HepG2 (cell line): ENCODE data around the gene GRIA3. TPM values are rescaled to one million over a fixed set of nuclear protein-coding genes. Genes with fewer than 3 reads are reported as not detected.

Experiments used
- ATAC-seq: fragments of 200-7000 bp; cut with Tn5 transposase; 3 replicates; pipeline ENCODE4 v1.9.1; 2020; ENCODE audit warnings: mild to moderate bottlenecking, moderate library complexity
- BruUV-seq: library from RNA; stranded (reverse); fragments of 400-500 nt; replicated peaks from 2 replicates; lab custom pipeline; 2021; lab: Mats Ljungman, UMichigan
- CTCF ChIA-PET: fragments of 300-600 bp; formaldehyde crosslinking; extraction: SDS; loops from one replicate; lab custom pipeline; 2021; ENCODE audit warnings: low total read pairs, inconsistent platforms, low intra/inter-chr PET ratio; lab: Yijun Ruan, JAX
- POLR2A ChIA-PET: fragments of 350-600 bp; sonication (Branson Sonifier 250); formaldehyde crosslinking; loops from one replicate; lab custom pipeline; 2020; ENCODE audit warnings: antibody characterized with exemption, inconsistent platforms; lab: Yijun Ruan, JAX
- DNase-seq: peaks from one replicate; pipeline ENCODE4 v3.0.0-alpha.2; 2015; ENCODE audit warnings: low spot score
- FAIRE-seq: peaks from 3 replicates; lab custom pipeline; 2011; peaks lifted over from hg19 to GRCh38; lab: Jason Lieb, UNC
- H2AFZ ChIP-seq: one replicate; pipeline ENCODE4 v1.6.1; 2011; ENCODE audit warnings: low read length, inconsistent platforms
- H3K27ac ChIP-seq: fragments of 300-600 bp; 3 replicates; pipeline ENCODE4 v1.8.0; 2011; ENCODE audit warnings: mixed run types, mild to moderate bottlenecking, mixed read lengths, low read length, inconsistent platforms; ENCODE audit not compliant: insufficient read depth; ENCODE audit errors: extremely low read length
- H3K27me3 ChIP-seq, 2 experiments: fragments of 200-600 bp in 1 of 2; 2 replicates in 1 of 2; 3 replicates in 1 of 2; pipeline versions ENCODE4 v1.6.0 to v1.8.0; 2011; ENCODE audit warnings: low read length in 2 of 2, mild to moderate bottlenecking in 2 of 2, moderate library complexity in 2 of 2, inconsistent platforms in 1 of 2; ENCODE audit not compliant: insufficient read depth in 2 of 2, control insufficient read depth in 1 of 2
- H3K36me3 ChIP-seq, 2 experiments: fragments of 200-600 bp in 1 of 2; replicated peaks in 1 of 2; 2 replicates in 1 of 2; 3 replicates in 1 of 2; pipeline versions ENCODE4 v1.5.1 to v1.8.0; 2011; ENCODE audit warnings: low read length in 2 of 2, inconsistent platforms in 1 of 2; ENCODE audit not compliant: insufficient read depth in 2 of 2, control insufficient read depth in 1 of 2
- H3K4me1 ChIP-seq: 2 replicates; pipeline ENCODE4 v1.5.1; 2012; ENCODE audit warnings: low read length, inconsistent platforms; ENCODE audit not compliant: insufficient read depth
- H3K4me2 ChIP-seq: 2 replicates; pipeline ENCODE4 v1.6.0; 2011; ENCODE audit warnings: low read depth, low read length, inconsistent platforms
- H3K4me3 ChIP-seq, 3 experiments: fragments of 200-600 bp in 1 of 3; sonication (generic), shearing (Covaris generic) in 1 of 3; replicated peaks in 1 of 3; 2 replicates each; pipeline ENCODE4 v1.5.1; 2011 to 2016; ENCODE audit warnings: low read length in 3 of 3, inconsistent platforms in 2 of 3, low read depth in 2 of 3, mild to moderate bottlenecking in 2 of 3, control low read depth in 1 of 3, mixed read lengths in 1 of 3; ENCODE audit not compliant: insufficient read depth in 1 of 3
- H3K79me2 ChIP-seq: one replicate; pipeline ENCODE4 v1.6.1; 2011; ENCODE audit warnings: low read length, inconsistent platforms; ENCODE audit not compliant: insufficient read depth
- H3K9ac ChIP-seq: 2 replicates; pipeline ENCODE4 v1.6.0; 2011; ENCODE audit warnings: mild to moderate bottlenecking, low read depth, low read length, inconsistent platforms; ENCODE audit not compliant: insufficient read depth
- H3K9me3 ChIP-seq: 2 replicates; pipeline ENCODE4 v1.5.1; 2012; ENCODE audit warnings: mild to moderate bottlenecking, low read length
- H4K20me1 ChIP-seq: 2 replicates; pipeline ENCODE4 v1.6.0; 2011; ENCODE audit warnings: inconsistent platforms, mild to moderate bottlenecking, low read length, moderate library complexity; ENCODE audit not compliant: insufficient read depth
- ARNT ChIP-seq: fragments of 450-650 bp; IDR thresholded peaks from 2 replicates; pipeline ENCODE4 v1.6.1; 2017
- ASH2L ChIP-seq: fragments of 300-600, 200-600 bp; sonication (generic); IDR thresholded peaks from 2 replicates; pipeline ENCODE4 v1.7.0; 2017; ENCODE audit warnings: low read depth, mild to moderate bottlenecking, moderate library complexity, mixed read lengths, low read length; ENCODE audit not compliant: insufficient read length
- ATF5 ChIP-seq: sonication (generic); formaldehyde crosslinking; IDR thresholded peaks from 2 replicates; pipeline ENCODE4 v1.4.0; 2020; ENCODE audit warnings: mild to moderate bottlenecking, low read depth, missing genetic modification reagents
- DPF2 ChIP-seq: sonication (generic); formaldehyde crosslinking; IDR thresholded peaks from 2 replicates; pipeline ENCODE4 v1.4.0; 2020; ENCODE audit warnings: mild to moderate bottlenecking, low read depth, missing genetic modification reagents, borderline replicate concordance
- HNRNPUL1 ChIP-seq: fragments of 200-400 bp; formaldehyde crosslinking; IDR thresholded peaks from 2 replicates; pipeline ENCODE4 v1.6.1; 2017; ENCODE audit warnings: low read depth, mild to moderate bottlenecking, low read length, moderate library complexity
- NFE2 ChIP-seq: sonication (generic); formaldehyde crosslinking; IDR thresholded peaks from 2 replicates; pipeline ENCODE4 v1.4.0; 2020; ENCODE audit warnings: missing genetic modification reagents
- SMAD9 ChIP-seq: sonication (generic); formaldehyde crosslinking; IDR thresholded peaks from 2 replicates; pipeline ENCODE4 v1.5.1; 2020; ENCODE audit warnings: mild to moderate bottlenecking, missing genetic modification reagents
- ZBTB49 ChIP-seq: sonication (generic); formaldehyde crosslinking; IDR thresholded peaks from 2 replicates; pipeline ENCODE4 v1.4.0; 2020; ENCODE audit warnings: missing genetic modification reagents, borderline replicate concordance
- ZNF619 ChIP-seq: sonication (generic); formaldehyde crosslinking; IDR thresholded peaks from 2 replicates; pipeline ENCODE4 v1.4.0; 2020; ENCODE audit warnings: mild to moderate bottlenecking, missing genetic modification reagents
- ZNF784 ChIP-seq: sonication (generic); formaldehyde crosslinking; IDR thresholded peaks from 2 replicates; pipeline ENCODE4 v1.5.1; 2020; ENCODE audit warnings: missing genetic modification reagents, mild to moderate bottlenecking, borderline replicate concordance
- WGBS: methylation state at CpG from one replicate; pipeline ENCODE4 v1.1.6; 2017; ENCODE audit warnings: low lambda C conversion rate; 5-methylcytosine and 5-hydroxymethylcytosine counted together
- in situ Hi-C: cut with HindIII; loops from 2 replicates; pipeline ENCODE4 v1.10.0; 2017; ENCODE audit warnings: low pct_unique_long_range_greater_than_20kb; ENCODE audit not compliant: extremely low pct_ligation_motif_present
- intact Hi-C: fragments of 100-400 bp; cut with micrococcal nuclease; formaldehyde crosslinking; loops from one replicate; pipeline ENCODE4 v1.10.0; 2022; ENCODE audit not compliant: unreplicated experiment
- polyA plus RNA-seq, 8 experiments: library from polyadenylated mRNA; depleted of rRNA in 3 of 8; stranded (reverse) in 7 of 8; unstranded in 1 of 8; fragments of >200 nt; fragmentation: Illumina TruSeq in 4 of 8; extraction: Trizol in 4 of 8; gene quantifications; 2 replicates each; pipeline versions ENCODE4 v1.2.1 to v1.2.3, GENCODE V29; 2011 to 2016; ENCODE audit warnings: low read depth in 4 of 8, missing spikeins in 1 of 8, mixed read lengths in 1 of 8; ENCODE audit not compliant: insufficient read depth in 1 of 8
- total RNA-seq, 5 experiments: library from RNA; depleted of rRNA; stranded (reverse); fragments of >200 nt; fragmentation: Illumina TruSeq; extraction: Trizol; gene quantifications; 2 replicates each; pipeline ENCODE4 v1.2.3, GENCODE V29; 2016; ENCODE audit warnings: low read depth in 1 of 5
- TF ChIP-seq, protein P1 (sequence below): sonication (generic); formaldehyde crosslinking; IDR thresholded peaks from 2 replicates; pipeline ENCODE4 v1.4.0; 2020; ENCODE audit warnings: mild to moderate bottlenecking, missing genetic modification reagents
- TF ChIP-seq, protein P2 (sequence below): conservative IDR thresholded peaks from 2 replicates; pipeline ENCODE4 v1.6.1; 2018; ENCODE audit warnings: missing genetic modification reagents
- TF ChIP-seq, protein P3 (sequence below): sonication (generic); formaldehyde crosslinking; IDR thresholded peaks from 2 replicates; pipeline ENCODE4 v1.4.0; 2020; ENCODE audit warnings: missing genetic modification reagents, mild to moderate bottlenecking, borderline replicate concordance

GRIA3 gene
- total and polyA plus RNA-seq, 2 of the 13 experiments (the other 11 are each of a cell fraction or from before 2014, with no cell fraction given) = not detected

GRCh38 chrX:123263747-123264146 is 79.7 kb downstream of the GRIA3 start (continued):
- no peak for TF ChIP-seq ATF5 (CRISPR knock-in tag)

DNA sequence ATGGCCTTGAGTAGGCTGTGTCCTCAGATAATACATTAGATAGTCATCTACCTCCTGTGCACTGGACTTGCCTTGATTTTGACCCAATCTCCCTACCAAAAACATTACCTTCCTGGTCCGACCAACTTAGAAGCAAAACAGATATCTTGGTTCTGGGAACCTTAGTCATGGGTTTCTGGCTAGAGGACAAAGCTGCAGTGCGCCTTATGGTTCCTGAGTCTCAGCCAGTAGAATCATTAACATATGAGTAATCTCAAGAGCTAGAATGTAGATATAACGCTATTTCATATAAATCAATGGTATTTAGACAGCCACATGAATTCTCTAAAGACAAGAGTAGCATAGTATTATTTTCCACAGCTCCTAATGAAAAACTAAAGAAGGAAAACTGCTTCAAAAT is 83.1 kb downstream of the GRIA3 start:
- Histone ChIP-seq H2AFZ (no peak overlapping the region), H4K20me1 (no peaks in the 10 kb centered on the region), H3K4me2 (no peak overlapping the region), H3K27ac (no peak overlapping the region), H3K27me3 (no peaks in the 10 kb centered on the region), H3K36me3 (no peaks in the 10 kb centered on the region), H3K9ac (no peak overlapping the region), H3K4me3 (no peak overlapping the region), H3K9me3 (no peaks in the 10 kb centered on the region), H3K79me2 (no peaks in the 10 kb centered on the region), H3K4me1 (no peaks in the 10 kb centered on the region)
- no TSS peak for BruUV-seq
- WGBS = 8% methylated on average over 3 of the region's 3 CpGs
- in situ Hi-C loops (no loop called here), intact Hi-C loops (no loop called here)
- ATAC-seq (no peak), DNase-seq (no peak), FAIRE-seq (no peak)
- CTCF ChIA-PET = no interaction called here
- POLR2A ChIA-PET = no interaction called here
- TF ChIP-seq DPF2 (CRISPR knock-in tag) (no peak), ARNT (no peak), ZBTB49 (CRISPR knock-in tag) (no peak), ZNF619 (no peak), HNRNPUL1 (no peak), ZNF784 (CRISPR knock-in tag) (no peak), SMAD9 (CRISPR knock-in tag) (no peak), NFE2 (CRISPR knock-in tag) (no peak), ASH2L (no peak)
- TF ChIP-seq, protein P1, sequence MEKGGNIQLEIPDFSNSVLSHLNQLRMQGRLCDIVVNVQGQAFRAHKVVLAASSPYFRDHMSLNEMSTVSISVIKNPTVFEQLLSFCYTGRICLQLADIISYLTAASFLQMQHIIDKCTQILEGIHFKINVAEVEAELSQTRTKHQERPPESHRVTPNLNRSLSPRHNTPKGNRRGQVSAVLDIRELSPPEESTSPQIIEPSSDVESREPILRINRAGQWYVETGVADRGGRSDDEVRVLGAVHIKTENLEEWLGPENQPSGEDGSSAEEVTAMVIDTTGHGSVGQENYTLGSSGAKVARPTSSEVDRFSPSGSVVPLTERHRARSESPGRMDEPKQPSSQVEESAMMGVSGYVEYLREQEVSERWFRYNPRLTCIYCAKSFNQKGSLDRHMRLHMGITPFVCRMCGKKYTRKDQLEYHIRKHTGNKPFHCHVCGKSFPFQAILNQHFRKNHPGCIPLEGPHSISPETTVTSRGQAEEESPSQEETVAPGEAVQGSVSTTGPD (CRISPR knock-in tag) = no peak
- TF ChIP-seq, protein P2, sequence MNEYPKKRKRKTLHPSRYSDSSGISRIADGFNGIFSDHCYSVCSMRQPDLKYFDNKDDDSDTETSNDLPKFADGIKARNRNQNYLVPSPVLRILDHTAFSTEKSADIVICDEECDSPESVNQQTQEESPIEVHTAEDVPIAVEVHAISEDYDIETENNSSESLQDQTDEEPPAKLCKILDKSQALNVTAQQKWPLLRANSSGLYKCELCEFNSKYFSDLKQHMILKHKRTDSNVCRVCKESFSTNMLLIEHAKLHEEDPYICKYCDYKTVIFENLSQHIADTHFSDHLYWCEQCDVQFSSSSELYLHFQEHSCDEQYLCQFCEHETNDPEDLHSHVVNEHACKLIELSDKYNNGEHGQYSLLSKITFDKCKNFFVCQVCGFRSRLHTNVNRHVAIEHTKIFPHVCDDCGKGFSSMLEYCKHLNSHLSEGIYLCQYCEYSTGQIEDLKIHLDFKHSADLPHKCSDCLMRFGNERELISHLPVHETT (CRISPR knock-in tag) = no peak
- TF ChIP-seq, protein P3, sequence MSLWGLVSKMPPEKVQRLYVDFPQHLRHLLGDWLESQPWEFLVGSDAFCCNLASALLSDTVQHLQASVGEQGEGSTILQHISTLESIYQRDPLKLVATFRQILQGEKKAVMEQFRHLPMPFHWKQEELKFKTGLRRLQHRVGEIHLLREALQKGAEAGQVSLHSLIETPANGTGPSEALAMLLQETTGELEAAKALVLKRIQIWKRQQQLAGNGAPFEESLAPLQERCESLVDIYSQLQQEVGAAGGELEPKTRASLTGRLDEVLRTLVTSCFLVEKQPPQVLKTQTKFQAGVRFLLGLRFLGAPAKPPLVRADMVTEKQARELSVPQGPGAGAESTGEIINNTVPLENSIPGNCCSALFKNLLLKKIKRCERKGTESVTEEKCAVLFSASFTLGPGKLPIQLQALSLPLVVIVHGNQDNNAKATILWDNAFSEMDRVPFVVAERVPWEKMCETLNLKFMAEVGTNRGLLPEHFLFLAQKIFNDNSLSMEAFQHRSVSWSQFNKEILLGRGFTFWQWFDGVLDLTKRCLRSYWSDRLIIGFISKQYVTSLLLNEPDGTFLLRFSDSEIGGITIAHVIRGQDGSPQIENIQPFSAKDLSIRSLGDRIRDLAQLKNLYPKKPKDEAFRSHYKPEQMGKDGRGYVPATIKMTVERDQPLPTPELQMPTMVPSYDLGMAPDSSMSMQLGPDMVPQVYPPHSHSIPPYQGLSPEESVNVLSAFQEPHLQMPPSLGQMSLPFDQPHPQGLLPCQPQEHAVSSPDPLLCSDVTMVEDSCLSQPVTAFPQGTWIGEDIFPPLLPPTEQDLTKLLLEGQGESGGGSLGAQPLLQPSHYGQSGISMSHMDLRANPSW (CRISPR knock-in tag) = no peak
